HPDE6-E6E7 (cell line): ENCODE results near the gene MRTFB.

Source experiments
- DNase-seq: peaks from one replicate; pipeline ENCODE4 v3.0.0; 2011; ENCODE audit warnings: missing footprints; ENCODE audit errors: extremely low spot score

The MRTFB gene

GRCh38 chr16:14062261-14062660 is 8.9 kb upstream of the MRTFB start:
- no peak for DNase-seq

GRCh38 chr16:14063618-14064581 is 7.2 kb upstream of the MRTFB start:
- DNase-seq, result no peak

GRCh38 chr16:14069818-14070217 is 1.3 kb upstream of the MRTFB start:
- DNase-seq, result peak; percentile 15

DNA sequence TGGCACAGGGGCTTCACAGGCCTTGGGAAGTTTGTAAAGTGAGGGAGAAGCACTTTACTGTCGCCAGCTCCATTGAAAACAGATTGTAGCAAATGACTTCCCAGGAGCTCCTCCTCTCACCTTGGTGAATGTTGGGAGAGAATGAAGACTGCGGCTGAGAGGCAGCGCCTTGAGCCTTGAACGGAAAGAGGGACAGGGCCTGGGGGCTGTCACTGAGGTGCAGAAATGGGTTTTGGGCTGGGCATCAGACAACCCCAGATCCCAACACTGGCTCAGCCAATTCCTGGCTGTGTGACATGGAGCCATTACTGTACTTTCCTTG is 603 bp upstream of the MRTFB start:
- no peak for DNase-seq

- no peak for DNase-seq
Measured at GRCh38 chr16:14071576-14072271, 605 bp downstream of the MRTFB start.

DNA sequence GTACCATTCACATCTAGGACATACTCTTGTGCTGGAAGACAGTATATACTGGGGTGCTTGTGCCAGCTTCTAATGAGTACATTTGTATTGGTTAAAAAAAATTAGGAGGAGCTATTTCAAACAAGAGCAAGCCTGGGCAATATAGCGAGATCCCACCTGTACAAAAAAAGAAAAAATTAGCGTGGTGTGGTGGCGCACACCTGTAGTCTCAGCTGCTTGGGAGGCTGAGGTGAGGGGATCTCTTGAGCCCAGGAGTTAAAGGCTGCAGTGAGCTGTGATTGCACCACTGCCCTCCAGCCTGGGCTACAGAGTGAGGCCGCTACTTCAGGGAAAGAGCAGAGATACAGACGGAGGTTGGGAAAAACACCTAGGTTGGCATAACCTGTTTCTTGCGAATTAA is 1.2 kb downstream of the MRTFB start:
- DNase-seq, result no peak

GRCh38 chr16:14074544-14074943 is 3.4 kb downstream of the MRTFB start:
- no peak for DNase-seq

DNA sequence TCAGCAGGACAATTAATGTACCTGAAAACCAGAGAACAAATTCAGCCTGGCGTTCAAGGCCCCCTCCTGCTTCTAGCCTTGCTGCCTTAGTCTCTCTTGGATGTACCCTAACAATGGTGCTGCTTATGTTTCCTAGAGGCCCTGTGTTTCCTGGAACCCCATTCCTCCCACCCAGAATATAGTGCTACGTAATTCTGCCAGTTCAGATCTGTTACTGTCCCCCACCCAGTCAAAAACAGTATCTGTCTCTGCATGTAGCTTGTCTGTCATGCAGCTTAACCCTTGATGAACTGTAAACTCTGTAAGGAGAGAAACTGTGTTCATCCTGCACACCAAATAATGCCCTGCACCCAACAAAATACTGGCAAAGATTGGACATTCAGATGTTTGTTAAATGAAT is 6.8 kb downstream of the MRTFB start:
- DNase-seq, result no peak

DNA sequence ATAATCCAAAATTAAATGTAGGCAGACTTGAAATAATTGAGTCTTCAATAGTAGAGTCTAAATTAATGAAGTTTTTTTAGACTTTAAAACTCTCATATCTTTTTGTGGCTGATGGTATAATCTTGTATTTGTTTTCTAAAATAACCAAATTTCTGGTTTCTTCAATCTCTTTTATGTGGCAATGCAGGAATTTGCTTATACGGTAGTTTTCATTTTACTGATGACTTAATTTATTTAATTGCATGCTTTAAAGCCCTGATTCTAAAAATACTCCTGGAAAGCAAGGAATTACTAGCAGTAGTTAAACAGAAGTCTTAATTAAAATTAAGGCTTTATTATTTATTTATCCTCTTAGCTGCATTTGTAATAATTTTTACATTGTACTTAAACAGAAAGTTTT is 15.4 kb downstream of the MRTFB start:
- no peak for DNase-seq

- DNase-seq, result no peak
Measured at GRCh38 chr16:14087181-14087580, 16.1 kb downstream of the MRTFB start.

- DNase-seq, result no peak
Measured at GRCh38 chr16:14087590-14088154, 16.6 kb downstream of the MRTFB start.

GRCh38 chr16:14088155-14088753 is 17.1 kb downstream of the MRTFB start:
- no peak for DNase-seq

DNA sequence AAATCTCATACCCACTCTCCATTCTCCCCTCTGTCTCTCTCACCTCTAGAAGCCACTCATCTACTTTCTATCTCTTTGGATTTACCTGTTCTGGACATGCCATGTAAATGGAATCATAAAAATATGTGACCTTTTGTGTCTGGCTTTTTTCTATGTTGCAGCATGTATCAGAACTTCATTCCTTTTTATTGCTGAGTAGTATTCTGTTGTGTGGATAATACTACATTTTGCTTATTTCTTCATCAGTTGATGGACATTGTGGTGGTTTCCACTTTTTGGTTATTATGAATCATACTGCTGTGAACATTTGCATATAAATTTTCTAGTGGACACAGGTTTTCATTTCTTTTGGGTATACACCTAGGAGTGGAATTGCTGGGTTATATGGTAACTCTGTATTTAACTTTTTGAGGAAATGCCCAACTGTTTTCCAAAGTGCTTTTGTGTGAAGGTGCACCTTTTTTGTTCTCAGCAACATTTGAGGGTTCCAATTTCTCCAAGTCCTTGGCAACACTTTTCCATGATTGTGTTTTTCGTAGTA is 18.2 kb downstream of the MRTFB start:
- no peak for DNase-seq

GRCh38 chr16:14092561-14092960 is 21.4 kb downstream of the MRTFB start:
- no peak for DNase-seq

DNA sequence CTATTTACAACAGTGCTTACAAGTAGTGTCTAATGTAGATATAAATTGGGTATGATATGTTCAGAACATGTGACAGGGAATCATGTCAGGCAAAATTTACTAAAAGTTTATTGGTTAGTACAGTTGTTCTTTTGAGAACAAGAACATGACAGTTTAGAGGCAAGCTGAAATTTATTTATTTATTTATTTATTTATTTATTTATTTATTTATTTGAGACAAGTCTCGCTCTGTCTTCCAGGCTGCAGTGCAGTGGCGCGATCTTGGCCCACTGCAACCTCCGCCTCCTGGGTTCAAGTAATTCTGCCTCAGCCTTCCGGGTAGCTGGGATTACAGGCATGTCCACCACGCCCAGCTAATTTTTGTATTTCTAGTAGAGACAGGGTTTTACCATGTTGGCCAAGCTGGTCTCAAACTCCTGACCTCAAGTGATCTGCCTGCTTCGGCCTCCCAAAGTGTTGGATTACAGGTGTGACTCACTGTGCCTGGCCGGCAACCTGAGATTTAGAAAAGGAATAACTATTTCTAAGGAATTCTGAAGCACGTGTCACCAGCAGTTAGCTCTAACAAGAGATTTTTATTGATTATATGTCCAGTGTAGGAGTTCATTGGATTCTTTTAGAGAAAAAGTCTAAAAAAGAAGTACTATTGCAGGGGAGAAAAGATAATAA is 24.9 kb downstream of the MRTFB start:
- no peak for DNase-seq

GRCh38 chr16:14097182-14097959 is 26.3 kb downstream of the MRTFB start:
- DNase-seq, result peak; percentile 63

DNA sequence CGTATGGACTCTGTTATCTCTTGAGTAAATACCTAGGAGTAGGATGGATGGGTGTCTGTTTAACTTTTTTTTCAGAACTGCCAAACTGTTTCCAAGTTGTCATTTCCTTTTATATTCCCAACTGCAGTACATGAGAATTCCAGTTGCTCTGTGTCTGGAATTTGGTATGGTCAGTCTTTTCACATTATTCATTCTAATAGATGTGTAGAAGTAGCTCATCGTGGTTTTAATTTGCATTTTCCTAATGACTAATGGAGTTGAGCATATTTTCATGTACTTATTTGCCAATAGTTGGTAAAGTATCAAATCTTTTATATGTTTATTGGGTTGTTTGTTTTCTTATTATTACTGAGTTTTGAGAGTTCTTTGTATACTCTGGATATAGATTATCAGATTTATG is 27.0 kb downstream of the MRTFB start:
- DNase-seq, result no peak

GRCh38 chr16:14100825-14101224 is 29.7 kb downstream of the MRTFB start:
- no peak for DNase-seq

GRCh38 chr16:14101415-14101814 is 30.3 kb downstream of the MRTFB start:
- no peak for DNase-seq

DNA sequence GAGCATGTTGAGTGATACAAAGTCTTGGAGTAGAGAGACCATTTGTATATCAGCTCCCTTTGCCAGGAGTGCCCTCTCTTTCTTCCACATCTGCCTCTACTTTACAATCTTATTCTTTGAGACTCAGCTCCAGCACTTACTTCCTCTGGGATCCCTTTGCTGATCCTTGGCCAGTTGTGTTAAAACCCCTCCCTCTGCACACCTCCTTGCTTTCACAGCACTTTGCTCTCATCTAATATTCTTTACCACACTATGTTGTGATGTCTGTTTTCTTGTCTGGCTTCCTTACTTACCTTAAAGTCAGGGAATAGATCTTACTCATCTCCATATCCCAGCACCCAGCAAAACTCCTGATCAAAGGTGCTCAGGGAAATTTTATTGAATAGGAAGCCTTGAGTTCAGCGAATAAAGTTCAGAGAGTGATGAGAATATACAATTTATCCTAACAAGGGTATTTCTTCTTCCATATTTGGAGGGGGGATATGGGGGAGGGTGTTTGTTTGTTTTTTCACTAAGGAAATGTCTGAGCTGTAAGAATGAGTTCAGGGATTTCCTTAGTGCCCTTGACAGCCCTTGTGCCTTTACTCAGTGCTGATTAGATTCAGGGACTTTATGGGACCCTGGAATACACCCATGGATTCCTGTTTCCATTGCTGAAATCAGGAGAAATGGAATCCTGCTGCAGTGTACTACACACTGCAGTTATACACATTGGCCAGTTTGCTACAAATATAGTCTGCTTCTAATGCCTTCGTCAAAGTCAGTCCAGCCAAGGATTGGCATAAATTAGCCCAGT is 32.0 kb downstream of the MRTFB start:
- no peak for DNase-seq
